ENCODE measurements around the gene C1QTNF12. TPM values are rescaled to one million over a fixed set of nuclear protein-coding genes. Genes with fewer than 3 reads are reported as not detected.

Gene C1QTNF12
- total and polyA plus RNA-seq, 2 donors (not counting 3 experiments of a cell fraction or from before 2014, with no cell fraction given): 1.0 to 1.9 TPM

GRCh38 chr1:1202831-1203560 is 43.5 kb downstream of the C1QTNF12 start:
- ChIA-PET CTCF (no interaction called here), POLR2A (no interaction called here)
- Histone ChIP-seq H2AFZ (ENCODE audit: low read depth, low read length) (no peak overlapping the region), H3K36me3 (ENCODE audit: control insufficient read depth in 2 of 2, extremely low read depth in 1 of 2, insufficient read depth in 2 of 2, low read length in 2 of 2) (no peaks in the 10 kb centered on the region), H3K4me1 (ENCODE audit: control insufficient read depth, extremely low read depth, insufficient read depth, low read length) (no peaks in the 10 kb centered on the region), H3K9me3 (replicated peaks; ENCODE audit: control insufficient read depth, insufficient read depth, low read length) (no peaks in the 10 kb centered on the region), H3K4me2 (ENCODE audit: insufficient read depth, low read length) (no peak overlapping the region), H3K9me1 (replicated peaks; ENCODE audit: control insufficient read depth, extremely low read depth, insufficient read depth, low read length) (no peaks in the 10 kb centered on the region), H3K4me3 (replicated peaks in 1 of 3; ENCODE audit: insufficient read depth in 1 of 3, low read depth in 1 of 3, low read length in 3 of 3) (no peak overlapping the region), H3K79me2 (ENCODE audit: control insufficient read depth, insufficient read depth, low read length) (no peaks in the 10 kb centered on the region), H3K27me3 (ENCODE audit: control insufficient read depth in 2 of 2, insufficient read depth in 2 of 2, low read length in 2 of 2) (peaks cover 5 to 15% of the 10 kb centered on the region in 2 experiments), H3K9ac (replicated peaks; ENCODE audit: extremely low read depth, insufficient read depth, low read length) (no peak overlapping the region), H3K27ac (ENCODE audit: insufficient read depth, low read depth, low read length) (no peak overlapping the region), H4K20me1 (replicated peaks; ENCODE audit: control insufficient read depth, extremely low read depth, insufficient read depth, low read length) (no peaks in the 10 kb centered on the region)
- FAIRE-seq (no peak), DNase-seq (ENCODE audit: low read depth, low spot score) (no peak)
- TF ChIP-seq CTCF (IDR thresholded peaks at IDR 0.05; ENCODE audit: extremely low read depth in 1 of 2, insufficient read depth in 1 of 2, low read depth in 1 of 2, low read length in 2 of 2) (no peak), MAX (IDR thresholded peaks at IDR 0.05; ENCODE audit: insufficient read depth, insufficient read length) (no peak), MYC (IDR thresholded peaks at IDR 0.05; ENCODE audit: low read depth, low read length) (no peak), JUN (IDR thresholded peaks at IDR 0.05; ENCODE audit: borderline replicate concordance, insufficient read depth, insufficient read length, low read depth) (no peak), POLR2A (IDR thresholded peaks at IDR 0.05; ENCODE audit: low read depth, low read length) (no peak), GATA2 (IDR thresholded peaks at IDR 0.05; ENCODE audit: insufficient read depth, insufficient read length, low read depth, low read length) (no peak), FOS (IDR thresholded peaks at IDR 0.05; ENCODE audit: borderline replicate concordance, insufficient read depth, low read length) (no peak), POLR2AphosphoS5 (IDR thresholded peaks at IDR 0.05; ENCODE audit: insufficient read depth, low read depth, low read length) (no peak), EZH2 (IDR thresholded peaks at IDR 0.05; ENCODE audit: borderline replicate concordance, low read depth, low read length, severe bottlenecking) (no peak)
- dilution Hi-C loops (cut with MboI; ENCODE audit: extremely low pct_ligation_motif_present, low sequenced_read_pairs) (no loop called here), intact Hi-C loops (cut with micrococcal nuclease) (no loop called here)
- no TSS peak for BruUV-seq (replicated peaks)
